GM10847 (cell line): Measurements from ENCODE around the gene KCNE2.
"Not testable (repeated sequence)": the region's sequence is repeated elsewhere in the genome, so short reads cannot be mapped to it uniquely, and the experiment has no call there.

Experiments used
- POLR2A ChIP-seq: IDR thresholded peaks from 2 replicates; pipeline ENCODE4 v1.6.1; 2011; ENCODE audit not compliant: insufficient read length; ENCODE audit errors: extremely low read depth

KCNE2 gene

DNA sequence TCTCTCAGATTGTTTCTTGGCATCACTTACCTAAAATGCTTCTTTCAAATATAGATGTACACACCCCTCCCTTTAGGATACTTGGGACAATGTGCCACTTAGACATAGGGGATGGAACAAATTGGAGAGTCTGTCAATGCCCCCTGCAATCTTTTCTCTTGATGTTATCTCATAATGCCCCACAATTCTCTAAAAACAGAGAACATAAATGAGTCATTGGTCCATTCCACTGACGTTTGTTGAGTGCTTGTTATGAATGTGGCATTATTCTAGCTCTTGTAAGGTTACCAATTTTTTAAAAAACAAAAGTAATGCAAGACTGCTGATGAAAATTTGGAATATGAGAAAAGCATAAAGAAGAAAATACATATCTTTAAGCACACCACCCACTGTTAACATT is 5.9 kb downstream of the KCNE2 start:
- no peak for TF ChIP-seq POLR2A

DNA sequence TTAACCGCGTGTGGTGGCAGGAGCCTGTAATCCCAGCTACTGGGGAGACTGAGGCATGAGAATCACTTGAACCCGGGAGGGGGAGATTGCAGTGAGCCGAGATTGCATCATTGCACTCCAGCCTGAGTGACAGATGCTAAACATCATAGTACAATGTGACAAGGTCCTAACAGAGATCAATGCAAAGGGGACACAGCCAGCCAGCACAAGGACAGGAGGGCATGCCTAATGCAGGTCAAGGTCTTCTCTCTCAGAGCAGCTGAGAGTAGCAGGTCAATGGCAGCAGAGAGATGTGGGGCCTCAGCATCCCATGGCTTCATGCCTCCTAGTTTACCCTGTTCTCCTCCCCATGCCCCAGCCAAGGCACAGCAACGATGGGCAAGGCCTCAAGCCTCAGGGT is 8.5 kb downstream of the KCNE2 start:
- no peak for TF ChIP-seq POLR2A

DNA sequence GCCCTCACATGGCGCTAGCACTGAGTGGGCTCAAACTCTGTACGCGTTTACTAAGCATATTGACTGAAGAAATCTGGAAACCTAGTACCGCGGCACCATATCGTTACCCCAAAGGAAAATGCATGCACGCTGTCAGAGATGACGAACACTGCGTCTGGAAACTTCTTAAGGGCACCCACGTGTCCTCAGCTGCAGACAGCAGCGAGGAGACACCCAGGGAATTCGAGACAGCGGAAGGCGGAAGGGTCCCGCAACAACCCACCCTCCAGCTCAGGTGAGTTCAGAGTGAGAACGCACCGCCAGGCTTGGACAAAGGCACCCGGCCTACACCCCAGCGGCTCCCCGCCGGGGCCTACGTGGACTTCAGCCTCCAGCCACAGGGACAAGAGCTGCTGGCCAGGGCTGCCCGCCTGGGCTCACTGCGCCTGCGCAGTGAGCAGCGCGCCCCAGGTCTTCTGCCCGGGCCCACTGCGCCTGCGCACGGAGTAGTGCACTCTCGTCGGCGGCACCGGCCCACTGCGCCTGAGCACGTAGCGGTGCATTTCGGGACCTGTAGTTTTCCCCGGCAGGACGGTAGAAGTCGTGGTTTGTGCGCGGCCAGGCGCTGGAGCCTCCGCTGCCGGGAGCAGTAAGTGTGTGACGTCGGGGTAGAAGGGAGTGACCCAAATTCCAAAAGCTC is 11.3 kb downstream of the KCNE2 start, which contains the start of gene SMIM11:
Gene SMIM11, plus strand, starts transcription at position 568 of the 679 bp plus-strand sequence. CDS start 3,998 bp downstream, outside the sequence.
- not testable (repeated sequence) for TF ChIP-seq POLR2A
